IPS-NIHi11 (cell line): ENCODE data around the gene EHD4.
A peak's percentile ranks its signal among the peaks of the same experiment; 100 is the strongest.

ENCODE experiments used
- DNase-seq: peaks from one replicate; pipeline ENCODE4 v3.0.0; 2012; ENCODE audit warnings: mixed read lengths, low spot score

EHD4 gene

GRCh38 chr15:41972253-41973242 is at the start of gene EHD4:
Gene EHD4, minus strand, starts transcription at chr15:41972557. Its CDS starts 63 bp downstream, at chr15:41972494.
- DNase-seq = peak; percentile 98

- no peak for DNase-seq
These were observed 49.2 kb upstream of the EHD4 start for GRCh38 chr15:42021593-42021992.

DNA sequence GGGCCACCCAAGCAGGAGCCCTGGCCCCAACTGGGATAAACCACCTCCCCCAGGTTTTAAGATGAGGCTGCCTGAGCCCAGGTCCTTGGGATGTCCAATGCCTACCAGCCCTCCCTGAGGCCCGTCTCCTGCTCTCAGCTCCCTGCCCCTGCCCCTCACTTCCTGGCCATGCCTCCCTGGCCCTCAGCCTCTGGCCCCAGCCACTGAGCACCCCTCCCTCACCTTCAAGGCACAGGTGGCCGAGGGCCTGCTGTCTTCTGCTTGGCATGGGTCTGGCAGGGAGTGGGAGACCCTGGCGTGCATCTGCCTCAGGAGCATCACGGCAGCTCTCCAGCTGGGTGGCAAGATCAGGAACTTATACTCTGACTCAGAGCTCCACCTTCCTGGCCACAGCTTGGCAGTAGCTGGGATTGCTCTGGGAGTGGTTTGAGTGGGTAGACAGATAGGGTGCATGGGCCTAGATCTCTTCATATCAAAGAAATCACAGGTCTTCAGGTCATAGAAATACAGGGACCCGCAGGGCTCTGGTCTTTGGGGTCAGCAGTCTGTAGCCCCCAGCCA is 48.4 kb upstream of the EHD4 start, which contains the start of gene PLA2G4E:
Gene PLA2G4E, minus strand, starts transcription at position 330 of the 561 bp plus-strand sequence. Its CDS starts 12 bp downstream, at position 318.
- DNase-seq = no peak

- DNase-seq = no peak
These were observed 46.2 kb upstream of the EHD4 start for GRCh38 chr15:42018306-42019224.

GRCh38 chr15:42016971-42017370 is 44.6 kb upstream of the EHD4 start:
- DNase-seq = no peak

- DNase-seq = no peak
These were observed 42.0 kb upstream of the EHD4 start for GRCh38 chr15:42014406-42014805.

DNA sequence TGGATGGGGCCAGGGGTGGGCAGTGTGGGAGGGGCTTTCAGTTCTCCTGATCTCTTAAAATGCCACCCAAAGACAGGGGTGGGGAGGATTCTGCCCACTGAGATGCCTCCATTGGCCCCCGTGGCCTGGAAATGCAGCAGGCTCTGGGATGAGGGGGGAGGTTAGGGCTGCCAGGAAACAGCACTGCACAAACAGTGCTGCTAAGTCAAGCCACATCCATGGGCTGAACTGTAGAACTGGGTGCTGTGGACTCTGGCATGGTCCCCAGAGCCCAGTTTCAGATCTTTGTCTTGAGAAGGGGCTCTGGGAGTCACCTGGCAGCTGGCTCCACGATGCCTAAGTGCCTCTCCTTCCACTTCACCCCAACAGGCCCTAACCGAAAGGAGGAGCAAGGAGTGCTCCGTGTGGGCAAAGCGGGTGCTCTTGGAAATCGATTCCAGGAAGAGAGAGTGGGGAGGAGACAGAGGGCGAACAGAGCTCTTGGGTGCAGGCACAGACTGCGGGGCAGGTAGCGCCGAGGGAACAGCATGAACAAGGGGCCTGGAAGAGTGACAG is 40.6 kb upstream of the EHD4 start:
- no peak for DNase-seq

GRCh38 chr15:42012241-42012640 is 39.9 kb upstream of the EHD4 start:
- DNase-seq = no peak

DNA sequence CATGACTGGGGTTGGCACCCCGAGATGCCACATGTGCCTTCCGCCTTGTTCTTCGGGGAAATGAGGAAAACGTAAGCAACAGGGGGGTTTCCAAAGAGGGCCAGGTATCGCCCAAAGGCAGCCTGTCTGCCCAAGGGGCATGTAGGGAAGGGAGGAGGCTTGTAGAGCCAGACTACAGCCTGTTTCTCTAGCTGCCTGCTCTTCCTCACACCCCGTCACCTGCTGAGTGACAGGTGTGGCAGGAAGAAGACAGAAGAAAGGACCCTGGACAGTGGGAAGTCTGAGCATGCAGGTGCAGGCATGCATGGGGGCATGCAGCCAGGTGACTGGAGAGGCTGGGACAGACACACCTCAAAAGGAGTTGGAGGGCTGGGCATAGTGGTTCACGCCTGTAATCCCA is 38.7 kb upstream of the EHD4 start:
- DNase-seq = no peak

DNA sequence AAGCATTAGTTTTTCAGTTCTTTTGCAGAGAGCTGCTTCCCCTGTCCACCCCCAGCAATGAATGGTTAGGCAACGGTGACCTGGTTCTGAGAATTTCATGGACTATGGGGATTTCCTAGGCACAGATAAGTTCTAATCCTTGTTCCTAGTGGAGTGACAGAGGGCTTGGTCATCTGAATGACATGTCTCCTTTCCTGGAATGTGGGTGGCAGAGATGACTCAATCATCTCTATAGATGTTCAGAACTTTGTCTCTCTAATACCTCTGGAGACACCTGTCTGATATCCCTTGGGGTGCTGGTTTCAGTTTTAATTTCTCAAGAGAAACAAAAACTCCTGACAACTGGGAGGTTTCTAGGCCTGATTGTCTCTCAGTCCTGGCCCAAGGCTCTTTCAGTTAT is 38.1 kb upstream of the EHD4 start:
- DNase-seq = no peak

DNA sequence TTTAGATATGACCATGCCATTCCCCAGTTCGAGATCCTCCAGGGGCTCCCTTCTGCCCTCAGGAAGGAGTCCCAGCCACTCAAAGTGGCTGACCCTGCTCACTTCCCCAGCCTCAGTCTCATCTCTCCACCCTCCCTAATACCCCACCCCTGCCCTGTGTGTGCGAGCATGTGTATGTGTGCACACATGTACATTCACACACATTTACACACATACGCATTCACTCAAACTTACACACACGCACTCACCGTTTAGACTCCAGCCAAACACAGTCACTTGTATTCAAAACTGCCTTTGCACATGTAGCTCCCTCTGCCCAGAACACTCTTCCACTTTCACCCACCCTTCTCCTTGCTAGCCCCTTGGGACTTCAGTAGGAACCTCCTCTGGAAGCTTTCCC is 37.1 kb upstream of the EHD4 start:
- no peak for DNase-seq

DNA sequence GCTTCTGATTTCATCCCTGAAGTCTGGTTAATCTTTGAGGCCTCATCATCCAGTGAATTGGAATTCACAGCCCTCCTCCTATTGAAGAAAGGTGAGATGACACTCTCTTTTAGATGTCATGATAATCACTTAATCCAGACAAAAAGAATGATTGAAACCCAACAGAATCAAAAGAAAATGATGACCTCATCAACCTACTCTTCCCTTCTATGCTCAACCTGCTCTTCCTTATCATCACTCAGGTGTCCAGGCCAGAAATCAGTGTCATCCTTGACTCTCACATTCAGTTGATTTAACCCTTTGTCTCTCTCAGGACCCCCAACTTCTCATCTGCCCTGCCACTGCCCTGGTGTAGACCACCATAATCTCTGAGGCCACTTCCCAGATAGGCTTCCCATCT is 36.7 kb upstream of the EHD4 start:
- DNase-seq = no peak

- no peak for DNase-seq
These were observed 35.0 kb upstream of the EHD4 start for GRCh38 chr15:42007386-42007785.

GRCh38 chr15:42002333-42002732 is 30.0 kb upstream of the EHD4 start:
- no peak for DNase-seq

DNA sequence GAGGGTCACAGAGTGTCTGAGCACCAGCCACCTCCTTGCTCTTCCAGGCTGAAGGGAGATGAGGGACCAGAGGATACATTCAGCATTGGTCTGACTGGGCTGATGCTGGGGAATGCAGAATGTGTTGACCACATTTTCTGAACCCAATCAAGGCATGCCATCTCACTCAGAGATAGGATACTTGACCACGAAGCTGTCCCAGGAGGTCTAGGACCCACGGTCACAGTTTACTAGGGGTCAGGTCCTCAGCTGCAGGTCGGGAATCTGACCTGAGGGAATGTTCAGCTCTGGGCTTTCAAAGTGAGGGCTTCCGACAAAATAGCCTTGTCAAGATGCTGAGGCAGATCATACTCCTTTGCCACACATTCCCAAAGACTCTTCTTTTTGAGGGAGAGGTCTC is 28.9 kb upstream of the EHD4 start:
- DNase-seq = no peak

DNA sequence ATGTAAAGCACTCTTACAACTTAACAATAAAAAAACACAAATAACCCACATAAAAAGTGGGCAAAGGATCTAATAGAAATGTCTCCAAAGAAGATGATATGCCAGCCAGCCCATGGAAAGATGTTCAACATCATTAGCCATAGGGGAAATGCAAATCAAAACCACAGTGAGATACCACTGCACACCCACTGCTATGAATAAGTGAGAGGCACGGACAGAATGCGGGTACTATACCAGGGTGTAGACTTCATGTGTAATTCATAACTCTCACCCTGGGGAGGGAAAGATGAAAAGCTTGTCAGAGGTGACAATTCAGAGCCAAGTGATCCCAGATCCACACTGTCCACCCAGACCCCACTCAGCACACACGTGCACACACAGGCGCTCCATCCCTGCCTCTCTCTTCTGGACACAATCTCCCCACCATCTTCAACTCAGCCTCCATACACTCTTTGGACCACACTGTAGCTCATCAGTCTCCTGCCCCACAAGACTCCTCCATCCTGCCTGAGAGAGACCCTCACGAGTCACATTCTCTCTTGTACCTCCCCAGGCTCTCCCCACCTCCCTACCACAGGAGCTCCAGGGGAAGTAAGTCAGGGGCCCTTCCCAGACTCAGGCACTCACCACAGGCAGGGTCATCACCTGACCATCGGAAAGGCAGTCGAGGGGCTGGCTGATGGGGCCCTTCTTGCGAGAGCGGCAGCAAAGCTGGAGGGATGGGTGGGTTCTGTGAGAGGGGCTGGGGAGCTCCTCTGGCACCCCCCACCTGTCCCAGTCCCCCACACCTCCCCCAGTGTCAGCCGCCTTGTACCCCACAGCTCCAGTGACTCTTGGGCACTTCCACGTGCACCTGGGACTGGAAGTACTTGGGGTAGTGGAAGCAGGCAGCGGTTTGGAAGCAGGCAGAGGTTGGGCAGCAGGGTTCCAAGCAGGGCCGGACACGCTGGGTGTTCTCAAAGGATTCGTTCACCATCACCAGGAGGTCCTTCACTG is 27.2 kb upstream of the EHD4 start:
- no peak for DNase-seq

DNA sequence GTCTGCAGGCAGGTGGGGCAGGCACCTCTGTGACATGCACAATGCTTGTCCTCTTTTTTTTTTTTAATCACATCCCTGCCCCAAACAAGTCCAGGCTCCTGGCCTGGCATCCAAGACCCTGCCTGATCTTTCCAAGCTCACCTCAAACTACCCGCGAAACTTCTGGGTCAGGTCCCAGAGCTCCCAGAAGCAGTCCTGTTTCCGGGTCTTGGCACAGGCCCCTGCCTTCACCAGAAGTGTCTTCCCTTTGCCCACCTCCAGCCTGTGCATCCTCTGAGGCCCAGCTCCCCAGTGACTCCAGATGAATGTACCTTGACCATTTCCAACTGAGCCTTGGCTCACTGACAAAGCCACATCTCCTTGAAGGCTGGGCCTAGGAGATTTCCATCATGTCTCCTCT is 25.5 kb upstream of the EHD4 start:
- no peak for DNase-seq

DNA sequence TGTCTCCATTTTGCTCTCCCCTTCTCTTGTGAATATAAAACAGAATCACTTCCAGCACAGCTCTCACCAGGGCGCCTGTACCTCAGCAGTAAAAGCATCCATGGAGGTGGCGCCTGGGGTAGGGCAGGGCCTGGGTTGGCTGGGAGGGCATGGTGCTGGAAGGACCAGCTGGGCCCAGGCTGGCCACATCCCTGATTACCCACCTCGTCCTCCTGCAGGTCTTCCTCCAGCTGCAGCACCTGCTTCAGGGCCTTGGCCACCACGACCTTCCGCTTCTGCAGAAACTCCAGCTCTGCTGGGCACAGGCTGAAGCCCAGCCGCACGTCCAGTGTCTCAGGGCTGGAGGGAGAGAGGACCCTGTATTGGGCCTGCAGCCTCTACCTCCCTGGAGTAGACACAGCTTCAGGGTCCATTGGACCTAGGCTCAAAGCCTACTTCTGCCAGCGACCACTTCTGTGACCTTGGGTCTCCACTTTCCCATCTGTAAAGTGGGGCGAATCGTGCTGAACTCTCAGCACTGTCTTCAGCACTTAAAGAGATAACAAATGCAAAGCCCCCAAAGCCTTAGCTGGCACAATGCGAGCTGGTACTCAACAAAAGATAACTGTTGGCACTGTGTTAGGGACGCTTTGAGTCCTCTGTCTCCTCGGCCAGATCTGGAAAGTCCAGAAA is 24.7 kb upstream of the EHD4 start:
- no peak for DNase-seq

DNA sequence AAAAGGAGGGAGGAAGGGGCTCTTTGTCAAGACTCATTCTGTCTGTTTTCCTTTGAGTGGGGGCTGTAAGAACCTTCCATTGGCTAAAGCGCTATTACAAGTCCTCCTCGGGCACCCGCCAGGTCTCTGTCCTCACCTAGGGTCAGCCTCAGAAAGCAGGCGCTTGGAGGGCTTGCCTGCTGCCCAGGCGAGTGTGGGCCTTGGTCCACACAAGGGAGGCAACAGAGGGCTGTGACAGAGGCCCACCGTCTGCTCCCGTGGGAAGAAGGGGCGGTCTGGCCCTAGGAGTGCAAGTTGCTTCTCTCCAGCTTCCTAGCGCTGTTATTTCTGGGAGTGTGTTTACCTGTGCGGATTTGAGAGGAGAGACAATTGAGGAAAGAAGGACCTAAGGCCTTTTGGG is 24.0 kb upstream of the EHD4 start:
- no peak for DNase-seq

DNA sequence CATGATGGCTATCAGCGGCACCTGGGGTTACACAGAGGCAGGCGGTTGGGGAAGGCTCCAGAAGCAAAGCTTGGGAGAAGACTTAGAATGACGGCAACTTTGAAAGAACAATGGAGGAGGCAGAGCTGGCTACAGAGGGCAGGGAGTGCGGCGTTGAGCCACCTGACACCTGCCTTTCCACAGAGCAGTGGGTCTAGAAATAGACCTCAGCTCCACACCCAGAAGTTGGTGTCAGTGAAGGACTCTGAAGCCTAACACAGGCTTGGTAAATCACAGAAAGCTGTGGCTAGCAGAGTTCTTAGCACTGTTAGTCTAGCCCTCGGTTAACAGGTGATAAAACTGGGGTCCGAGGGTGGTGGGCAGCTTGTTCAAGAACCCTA is 23.1 kb upstream of the EHD4 start:
- DNase-seq = no peak
